ENCODE results near the gene ANO1. TPM values are rescaled to one million over a fixed set of nuclear protein-coding genes. Genes with fewer than 3 reads are reported as not detected.

The ANO1 gene
- total RNA-seq, 1 experiment from 2014 or later = 41.7 TPM

- peaks cover 9 to 22% of the 10 kb centered on the region in 2 experiments for H3K4me1 ChIP-seq (ENCODE audit: control insufficient read depth in 1 of 2, insufficient read depth in 2 of 2, low read length in 2 of 2)
- no peak overlapping the region for H3K4me2 ChIP-seq (ENCODE audit: low read length)
- no peak overlapping the region for H3K9ac ChIP-seq (ENCODE audit: low read length)
- POLR2A ChIA-PET = no interaction called here
- ATAC-seq (no peak), DNase-seq (ENCODE audit: low read depth, low spot score) (no peak)
- H3K79me2 ChIP-seq (ENCODE audit: insufficient read depth, low read length) = no peaks in the 10 kb centered on the region
- H3K9me2 ChIP-seq (ENCODE audit: insufficient read depth) = no peaks in the 10 kb centered on the region
- H3K36me3 ChIP-seq (ENCODE audit: control insufficient read depth in 1 of 2, insufficient read depth in 2 of 2, low read length in 2 of 2) = no peaks in the 10 kb centered on the region
- no peaks in the 10 kb centered on the region for H3K9me3 ChIP-seq (ENCODE audit: control insufficient read depth in 1 of 2, insufficient read depth in 1 of 2, low read depth in 1 of 2, low read length in 2 of 2)
- no peaks in the 10 kb centered on the region for H3K27me3 ChIP-seq (ENCODE audit: insufficient read depth, low read length)
- intact Hi-C loops (cut with micrococcal nuclease) = no loop called here
- H3K27ac ChIP-seq (ENCODE audit: low read depth, low read length) = no peak overlapping the region
- RAD21 ChIA-PET (ENCODE audit: low non-redundant PET in 1 of 2, low total read pairs in 2 of 2, uncharacterized antibody in 2 of 2, unreplicated experiment in 2 of 2) = no interaction called here
- no peak overlapping the region for H2AFZ ChIP-seq (ENCODE audit: low read depth, low read length, poor library complexity, severe bottlenecking)
- CTCF ChIA-PET = no interaction called here
- no peak for TF ChIP-seq EZH2phosphoT487 (IDR thresholded peaks at IDR 0.05; ENCODE audit: borderline replicate concordance)
- no TSS peak for BruUV-seq (replicated peaks)
- H4K20me1 ChIP-seq (ENCODE audit: insufficient read depth) = no peaks in the 10 kb centered on the region
- H3K4me3 ChIP-seq (replicated peaks in 1 of 2; ENCODE audit: low read depth in 1 of 2, low read length in 2 of 2) = no peak overlapping the region
Measured at GRCh38 chr11:70072861-70073755, 5.0 kb upstream of the ANO1 start.

- Histone ChIP-seq H3K4me3 (replicated peaks in 1 of 2; ENCODE audit: low read depth in 1 of 2, low read length in 2 of 2) (no peak overlapping the region), H3K9ac (ENCODE audit: low read length) (no peak overlapping the region), H4K20me1 (ENCODE audit: insufficient read depth) (no peaks in the 10 kb centered on the region), H3K9me2 (ENCODE audit: insufficient read depth) (no peaks in the 10 kb centered on the region), H3K27me3 (ENCODE audit: insufficient read depth, low read length) (no peaks in the 10 kb centered on the region), H3K79me2 (ENCODE audit: insufficient read depth, low read length) (peaks cover under 1% of the 10 kb centered on the region; the same call in 1 of the 2 replicates), H3K36me3 (ENCODE audit: control insufficient read depth in 1 of 2, insufficient read depth in 2 of 2, low read length in 2 of 2) (no peaks in the 10 kb centered on the region), H3K9me3 (ENCODE audit: control insufficient read depth in 1 of 2, insufficient read depth in 1 of 2, low read depth in 1 of 2, low read length in 2 of 2) (no peaks in the 10 kb centered on the region), H3K4me2 (ENCODE audit: low read length) (no peak overlapping the region), H3K4me1 (ENCODE audit: control insufficient read depth in 1 of 2, insufficient read depth in 2 of 2, low read length in 2 of 2) (peaks cover 1 to 18% of the 10 kb centered on the region in 2 experiments; a peak in 3 of 4 replicates), H3K27ac (ENCODE audit: low read depth, low read length) (no peak overlapping the region), H2AFZ (ENCODE audit: low read depth, low read length, poor library complexity, severe bottlenecking) (no peak overlapping the region)
- ChIA-PET CTCF (no interaction called here), POLR2A (no interaction called here), RAD21 (ENCODE audit: low non-redundant PET in 1 of 2, low total read pairs in 2 of 2, uncharacterized antibody in 2 of 2, unreplicated experiment in 2 of 2) (no interaction called here)
- ATAC-seq (no peak), DNase-seq (ENCODE audit: low read depth, low spot score) (no peak)
- no peak for TF ChIP-seq ATF3 (IDR thresholded peaks at IDR 0.05)
- TF ChIP-seq TCF7L2 (IDR thresholded peaks at IDR 0.05; ENCODE audit: borderline replicate concordance, extremely low read depth, insufficient read depth, insufficient read length) = no peak
- TF ChIP-seq ZFX (IDR thresholded peaks at IDR 0.05) = no peak
- TF ChIP-seq EGR1 (IDR thresholded peaks at IDR 0.05; ENCODE audit: low read depth) = no peak
- no peak for TF ChIP-seq RAD21 (IDR thresholded peaks at IDR 0.05; ENCODE audit: low read depth)
- no peak for TF ChIP-seq SP1 (IDR thresholded peaks at IDR 0.05; ENCODE audit: low read depth)
- no peak for TF ChIP-seq CTCF (IDR thresholded peaks at IDR 0.05 in 2 of 3, conservative IDR thresholded peaks at IDR 0.05 in 1 of 3; ENCODE audit: borderline replicate concordance in 1 of 3, insufficient read depth in 1 of 3, low read depth in 2 of 3, low read length in 2 of 3)
- no peak for TF ChIP-seq SIN3A (IDR thresholded peaks at IDR 0.05; ENCODE audit: low read depth)
- no peak for TF ChIP-seq CEBPB (IDR thresholded peaks at IDR 0.05; ENCODE audit: low read depth)
- TF ChIP-seq YY1 (IDR thresholded peaks at IDR 0.05; ENCODE audit: extremely low read depth, insufficient replicate concordance, low read depth, low read length) = no peak
- TF ChIP-seq POLR2A (IDR thresholded peaks at IDR 0.05; ENCODE audit: borderline replicate concordance, extremely low read depth, insufficient read depth, insufficient read length) = no peak
- TF ChIP-seq EZH2phosphoT487 (IDR thresholded peaks at IDR 0.05; ENCODE audit: borderline replicate concordance) = no peak
- no TSS peak for BruUV-seq (replicated peaks)
- intact Hi-C loops (cut with micrococcal nuclease) = no loop called here
Measured at GRCh38 chr11:70073871-70074371, 4.2 kb upstream of the ANO1 start.

Measured in HCT116 (cell line).